Glomerular endothelial cell (primary cell): ENCODE results near the gene TMPRSS11D. TPM values are rescaled to one million over a fixed set of nuclear protein-coding genes. Genes with fewer than 3 reads are reported as not detected.

ENCODE experiments used
- DNase-seq: peaks from one replicate; pipeline ENCODE4 v3.0.0-alpha.2; 2011; ENCODE audit warnings: low read depth, low spot score; ENCODE audit errors: extremely low read depth
- total RNA-seq: library from RNA; depleted of rRNA; stranded (reverse); fragments of >200 nt; gene quantifications from 2 replicates; pipeline ENCODE4 v1.2.3, GENCODE V29; 2015

TMPRSS11D gene
- not detected in 2 replicates for total RNA-seq

- DNase-seq, result no peak
Observed at GRCh38 chr4:67883902-67884301, at the start of gene TMPRSS11D. TMPRSS11D (minus strand) TSS chr4:67884002; CDS start chr4:67883933, 69 bp downstream.

DNA sequence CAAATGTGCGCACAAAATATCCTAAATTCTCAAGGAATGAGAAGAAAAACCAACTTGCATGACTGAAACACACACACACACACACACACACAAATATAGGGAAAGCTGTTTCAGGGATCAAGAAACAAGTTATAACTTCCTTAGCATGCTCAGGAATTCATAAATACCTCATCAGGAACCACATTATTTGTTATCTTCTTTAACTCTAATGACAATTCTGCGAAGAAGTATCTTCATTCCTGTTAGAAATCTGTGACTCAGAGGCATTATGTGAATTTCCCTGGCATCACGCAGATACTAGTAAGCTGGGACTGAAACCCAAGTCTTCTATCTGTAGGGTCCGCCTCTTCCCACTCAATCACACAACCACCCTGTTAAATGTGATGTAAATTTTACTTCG is 49.2 kb upstream of the TMPRSS11D start:
- no peak for DNase-seq

GRCh38 chr4:67931256-67931655 is 47.5 kb upstream of the TMPRSS11D start:
- no peak for DNase-seq

DNA sequence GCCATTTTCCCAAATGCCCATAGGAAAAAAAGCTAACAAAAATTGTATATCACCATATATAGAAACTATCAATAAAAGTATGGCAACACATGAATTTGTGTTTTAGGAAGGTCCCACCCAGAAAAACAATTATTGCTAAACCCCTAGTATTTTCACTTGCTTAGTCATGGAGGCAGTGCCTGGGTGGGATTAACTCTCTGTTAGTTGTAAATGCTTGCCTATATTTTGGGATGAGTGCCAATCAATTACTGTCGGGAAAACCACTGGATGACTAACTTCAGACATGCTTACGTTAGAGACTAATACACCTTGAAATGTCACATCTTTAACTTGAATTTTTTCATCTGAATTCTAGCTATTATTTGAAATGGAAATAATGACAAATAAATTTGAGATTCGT is 45.6 kb upstream of the TMPRSS11D start:
- DNase-seq, result no peak

DNA sequence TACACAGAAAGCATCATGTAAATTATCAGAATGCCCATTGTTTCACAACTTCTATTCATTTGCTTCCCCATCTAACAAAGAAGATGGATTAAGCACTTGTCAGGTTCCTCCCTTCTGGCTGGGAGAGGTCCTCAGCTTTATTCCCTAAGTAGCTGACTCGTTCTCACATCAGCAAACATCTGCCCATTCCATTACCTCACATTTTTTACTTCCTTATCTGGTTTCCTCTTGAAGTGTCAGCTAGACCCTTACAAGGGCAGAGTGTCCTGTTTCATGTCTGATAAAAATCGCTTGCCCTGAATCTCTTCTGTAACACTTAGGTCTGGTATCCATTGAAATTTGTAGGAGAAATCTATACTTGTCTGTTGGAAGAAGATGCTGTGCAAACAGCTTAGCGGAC is 44.7 kb upstream of the TMPRSS11D start:
- DNase-seq, result no peak

GRCh38 chr4:67927251-67927650 is 43.4 kb upstream of the TMPRSS11D start:
- DNase-seq, result no peak

- no peak for DNase-seq
Observed at GRCh38 chr4:67926485-67926884, 42.7 kb upstream of the TMPRSS11D start.

GRCh38 chr4:67922697-67923096 is 38.9 kb upstream of the TMPRSS11D start:
- DNase-seq, result no peak

GRCh38 chr4:67918428-67918827 is 34.6 kb upstream of the TMPRSS11D start:
- no peak for DNase-seq

DNA sequence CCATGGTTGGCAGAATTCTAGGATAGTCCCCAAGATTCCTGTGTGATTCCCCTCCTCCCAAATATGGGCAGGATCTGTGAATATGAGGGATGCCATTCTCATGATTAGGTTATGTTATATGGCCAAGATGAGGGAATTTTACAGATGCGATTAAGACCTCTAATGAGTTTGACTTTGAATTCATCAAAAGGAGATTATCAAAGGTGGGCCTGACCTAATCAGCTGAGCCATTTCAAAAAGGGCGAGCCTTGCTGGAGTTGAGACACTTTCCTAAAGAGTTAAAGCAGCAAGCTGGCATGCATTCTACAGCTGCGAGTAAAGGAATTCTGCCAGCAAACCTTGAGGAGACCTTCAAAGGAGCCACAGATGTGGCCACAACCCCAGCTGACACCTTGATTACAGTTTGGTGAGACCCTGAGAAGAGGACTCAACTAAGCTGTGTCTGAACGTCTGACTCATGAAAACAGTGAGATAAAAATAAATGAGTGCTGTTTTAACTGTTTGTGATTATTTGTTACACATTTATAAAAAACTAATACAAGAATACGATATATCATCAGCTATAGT is 31.7 kb upstream of the TMPRSS11D start:
- DNase-seq, result no peak

DNA sequence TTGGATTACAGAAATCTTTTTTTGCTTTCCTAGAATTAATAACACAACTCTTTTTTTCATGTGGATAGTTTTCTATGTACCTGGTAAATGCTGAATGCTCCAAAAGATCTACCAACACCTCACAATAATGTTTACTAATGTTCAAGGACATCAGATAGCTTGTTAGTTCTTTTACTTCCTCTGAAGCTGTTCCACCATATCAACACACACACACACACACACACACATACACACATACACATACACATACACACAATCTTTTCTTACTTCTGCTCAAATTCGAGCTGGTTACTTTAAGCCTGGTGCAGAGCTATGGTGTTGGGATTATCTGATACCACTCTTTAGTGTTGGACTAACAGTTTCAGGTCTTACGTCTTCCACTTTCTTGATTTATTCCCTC is 28.3 kb upstream of the TMPRSS11D start:
- no peak for DNase-seq

DNA sequence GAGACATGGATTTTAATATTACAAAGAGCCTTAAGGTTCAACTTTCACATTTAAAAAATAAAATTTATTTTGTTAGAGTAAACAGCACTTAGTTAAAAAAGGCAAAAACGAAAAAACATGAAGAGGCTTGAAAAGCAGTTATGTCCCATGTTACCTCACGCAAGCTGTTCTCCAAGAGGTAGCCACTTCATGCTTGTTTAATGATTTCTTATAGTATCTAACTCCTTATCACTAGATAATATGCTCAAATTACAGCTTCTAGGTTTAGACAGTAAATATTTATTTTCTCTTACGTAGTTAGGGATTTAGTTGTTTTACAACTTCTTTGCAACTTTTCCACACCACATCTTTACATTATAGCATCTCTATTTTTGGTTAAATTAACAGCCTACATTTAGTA is 27.8 kb upstream of the TMPRSS11D start:
- DNase-seq, result no peak

GRCh38 chr4:67911141-67911540 is 27.3 kb upstream of the TMPRSS11D start:
- DNase-seq, result no peak

DNA sequence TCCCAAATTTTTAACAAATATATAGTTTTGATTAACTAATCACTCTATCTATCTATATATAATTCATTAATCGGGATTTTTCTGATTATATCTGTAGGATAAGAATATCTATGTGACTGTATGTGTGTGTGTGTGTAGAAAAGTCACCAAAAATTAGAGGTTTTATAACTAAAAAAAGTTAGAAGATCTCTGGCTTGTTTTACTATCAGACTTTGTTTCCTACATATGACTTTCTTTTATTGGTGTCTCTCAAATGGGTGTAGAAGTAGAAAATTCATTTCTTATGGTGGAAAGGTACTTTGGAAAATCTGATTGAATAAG is 26.7 kb upstream of the TMPRSS11D start:
- no peak for DNase-seq

DNA sequence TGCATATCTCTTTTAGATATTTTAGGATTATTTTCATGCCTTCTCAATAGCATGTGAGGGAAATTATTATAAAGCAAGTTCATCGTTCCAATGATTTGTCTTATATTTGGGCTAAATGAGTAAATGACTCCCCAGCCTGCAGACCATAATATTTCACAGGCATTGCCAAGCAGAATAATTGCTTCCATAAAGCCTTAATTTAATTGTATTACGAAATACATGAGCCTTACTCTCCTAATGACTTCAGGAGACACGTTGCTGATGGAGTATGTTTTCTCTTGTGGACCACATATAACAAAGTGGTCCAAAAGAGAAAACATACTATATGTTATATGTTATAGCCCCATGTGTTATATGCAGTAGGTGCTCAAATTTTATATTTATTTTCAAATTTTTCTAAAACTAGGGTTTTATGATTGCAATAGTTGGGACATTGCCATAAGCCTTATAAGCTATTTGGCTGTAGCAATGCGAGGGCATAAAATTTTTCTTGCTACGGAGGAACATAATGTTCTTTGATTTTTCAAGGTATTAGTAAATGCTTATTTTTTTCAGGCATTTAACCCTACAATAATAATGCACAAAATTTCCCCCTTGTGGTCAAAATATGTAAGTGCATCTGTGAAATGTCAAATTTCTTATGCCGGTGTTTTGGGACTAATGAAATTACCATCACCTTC is 26.2 kb upstream of the TMPRSS11D start:
- DNase-seq, result no peak

- no peak for DNase-seq
Observed at GRCh38 chr4:67907650-67908049, 23.8 kb upstream of the TMPRSS11D start.

- DNase-seq, result no peak
Observed at GRCh38 chr4:67899096-67899495, 15.3 kb upstream of the TMPRSS11D start.

DNA sequence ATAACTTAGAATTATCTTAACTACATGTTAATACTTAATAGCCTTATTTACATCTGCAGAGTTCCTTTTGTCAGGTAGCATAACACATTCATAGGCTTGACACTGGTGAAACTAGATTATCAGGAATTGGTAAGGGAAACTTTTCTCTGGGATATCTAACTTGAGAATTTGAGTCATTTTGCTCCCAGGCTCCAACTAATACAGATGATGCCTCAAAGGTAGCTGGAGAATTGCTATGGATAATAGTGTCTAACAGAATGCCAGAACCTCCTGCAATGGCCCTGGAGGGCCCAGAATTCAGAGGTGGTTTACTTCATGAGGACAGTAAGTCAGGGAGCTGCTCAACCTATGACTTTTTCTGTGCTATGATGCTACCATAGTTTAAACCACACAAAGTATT is 13.9 kb upstream of the TMPRSS11D start:
- no peak for DNase-seq

- no peak for DNase-seq
Observed at GRCh38 chr4:67896421-67897065, 12.7 kb upstream of the TMPRSS11D start.

GRCh38 chr4:67894659-67895058 is 10.9 kb upstream of the TMPRSS11D start:
- DNase-seq, result no peak

- DNase-seq, result no peak
Observed at GRCh38 chr4:67892905-67893304, 9.1 kb upstream of the TMPRSS11D start.

- DNase-seq, result no peak
Observed at GRCh38 chr4:67892253-67892652, 8.5 kb upstream of the TMPRSS11D start.
